Stimulated activated CD4-positive, alpha-beta T cell treated with anti-CD3 and anti-CD28 coated beads, Interleukin-4, amount 100 ng/mL, for 24 hours (primary cell): ENCODE data around the gene LILRB2.
"Not testable (repeated sequence)": the region's sequence is repeated elsewhere in the genome, so short reads cannot be mapped to it uniquely, and the experiment has no call there.

Experiments
- DNase-seq: peaks from one replicate; pipeline ENCODE4 v3.0.0-alpha.2; 2020

LILRB2 gene

GRCh38 chr19:54302257-54302656 is 21.3 kb upstream of the LILRB2 start:
- DNase-seq: no peak

- DNase-seq: no peak
Observed at GRCh38 chr19:54299515-54299914, 18.6 kb upstream of the LILRB2 start.

- DNase-seq: no peak
Observed at GRCh38 chr19:54299126-54299498, 18.2 kb upstream of the LILRB2 start.

GRCh38 chr19:54298357-54299125 is 17.6 kb upstream of the LILRB2 start:
- no peak for DNase-seq

- no peak for DNase-seq
Observed at GRCh38 chr19:54297759-54298305, 16.9 kb upstream of the LILRB2 start.

- DNase-seq: no peak
Observed at GRCh38 chr19:54294539-54294938, 13.6 kb upstream of the LILRB2 start.

GRCh38 chr19:54289160-54289559 is 8.2 kb upstream of the LILRB2 start:
- not testable (repeated sequence) for DNase-seq

GRCh38 chr19:54287456-54287855 is 6.5 kb upstream of the LILRB2 start:
- DNase-seq: no peak

GRCh38 chr19:54286283-54286682 is 5.4 kb upstream of the LILRB2 start:
- not testable (repeated sequence) for DNase-seq

GRCh38 chr19:54285427-54286056 is 4.6 kb upstream of the LILRB2 start:
- DNase-seq: not testable (repeated sequence)

- DNase-seq: no peak
Observed at GRCh38 chr19:54282686-54283470, 2.0 kb upstream of the LILRB2 start.

- DNase-seq: not testable (repeated sequence)
Observed at GRCh38 chr19:54281729-54282075, 792 bp upstream of the LILRB2 start.

GRCh38 chr19:54280441-54280840 is 469 bp downstream of the LILRB2 start:
- DNase-seq: not testable (repeated sequence)

- not testable (repeated sequence) for DNase-seq
Observed at GRCh38 chr19:54280025-54280424, 885 bp downstream of the LILRB2 start.

GRCh38 chr19:54279406-54279962 is 1.4 kb downstream of the LILRB2 start:
- no peak for DNase-seq

- DNase-seq: not testable (repeated sequence)
Observed at GRCh38 chr19:54278571-54279195, 2.2 kb downstream of the LILRB2 start.

GRCh38 chr19:54278056-54278455 is 2.9 kb downstream of the LILRB2 start:
- DNase-seq: not testable (repeated sequence)

GRCh38 chr19:54277111-54277615 is 3.7 kb downstream of the LILRB2 start:
- not testable (repeated sequence) for DNase-seq

- DNase-seq: no peak
Observed at GRCh38 chr19:54275951-54276350, 5.0 kb downstream of the LILRB2 start.

- not testable (repeated sequence) for DNase-seq
Observed at GRCh38 chr19:54274516-54274915, 6.4 kb downstream of the LILRB2 start.

- no peak for DNase-seq
Observed at GRCh38 chr19:54273821-54274220, 7.1 kb downstream of the LILRB2 start.

GRCh38 chr19:54272181-54272580 is 8.7 kb downstream of the LILRB2 start:
- DNase-seq: not testable (repeated sequence)
